ENCODE measurements around the gene PRKCQ. TPM values are rescaled to one million over a fixed set of nuclear protein-coding genes. Genes with fewer than 3 reads are reported as not detected.

The PRKCQ gene
- total and polyA plus RNA-seq, 2 of the 8 experiments (the other 6 are each of a cell fraction or from before 2014, with no cell fraction given), result 9.1 to 22.6 TPM

DNA sequence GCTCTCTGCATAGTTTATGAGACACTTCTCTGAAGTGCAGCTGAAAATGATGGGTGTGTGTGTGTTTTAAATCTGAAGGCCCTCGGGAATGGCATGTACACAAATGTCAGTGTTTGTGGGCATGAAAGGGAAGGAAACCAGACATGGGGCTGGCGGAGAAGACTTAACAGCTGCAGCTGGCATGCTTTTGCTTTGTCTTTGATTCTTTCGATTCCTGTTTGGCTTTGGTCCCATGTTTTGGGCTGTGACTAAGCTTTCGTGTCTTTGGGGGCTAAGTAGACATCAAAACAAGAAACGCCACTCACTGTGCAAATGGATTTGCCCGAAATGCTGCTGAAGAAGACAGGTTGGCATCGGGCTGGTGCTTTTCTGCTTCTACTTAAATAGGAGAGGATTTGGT lies 198.0 kb downstream of the PRKCQ start (continued):
- TF ChIP-seq BCL11A (IDR thresholded peaks at IDR 0.05; ENCODE audit: low read depth in 2 of 2, low read length in 2 of 2) (no peak), SIX5 (IDR thresholded peaks at IDR 0.05; ENCODE audit: low read depth, low read length) (no peak), NANOG (IDR thresholded peaks at IDR 0.05; ENCODE audit: insufficient read depth, low read depth, low read length, poor library complexity, severe bottlenecking) (no peak), EZH2 (IDR thresholded peaks at IDR 0.05; ENCODE audit: low read depth, low read length, severe bottlenecking) (no peak), TAF1 (IDR thresholded peaks at IDR 0.05; ENCODE audit: low read depth, low read length) (no peak), RFX5 (IDR thresholded peaks at IDR 0.05; ENCODE audit: borderline replicate concordance, low read depth, low read length) (no peak), HDAC2 (IDR thresholded peaks at IDR 0.05; ENCODE audit: borderline replicate concordance in 1 of 2, low read depth in 2 of 2, low read length in 2 of 2) (no peak), BRCA1 (IDR thresholded peaks at IDR 0.05; ENCODE audit: low read depth, low read length) (no peak)
- TF ChIP-seq, protein P1, sequence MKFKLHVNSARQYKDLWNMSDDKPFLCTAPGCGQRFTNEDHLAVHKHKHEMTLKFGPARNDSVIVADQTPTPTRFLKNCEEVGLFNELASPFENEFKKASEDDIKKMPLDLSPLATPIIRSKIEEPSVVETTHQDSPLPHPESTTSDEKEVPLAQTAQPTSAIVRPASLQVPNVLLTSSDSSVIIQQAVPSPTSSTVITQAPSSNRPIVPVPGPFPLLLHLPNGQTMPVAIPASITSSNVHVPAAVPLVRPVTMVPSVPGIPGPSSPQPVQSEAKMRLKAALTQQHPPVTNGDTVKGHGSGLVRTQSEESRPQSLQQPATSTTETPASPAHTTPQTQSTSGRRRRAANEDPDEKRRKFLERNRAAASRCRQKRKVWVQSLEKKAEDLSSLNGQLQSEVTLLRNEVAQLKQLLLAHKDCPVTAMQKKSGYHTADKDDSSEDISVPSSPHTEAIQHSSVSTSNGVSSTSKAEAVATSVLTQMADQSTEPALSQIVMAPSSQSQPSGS (IDR thresholded peaks at IDR 0.05; ENCODE audit: low read length), result no peak
- TF ChIP-seq, protein P2, sequence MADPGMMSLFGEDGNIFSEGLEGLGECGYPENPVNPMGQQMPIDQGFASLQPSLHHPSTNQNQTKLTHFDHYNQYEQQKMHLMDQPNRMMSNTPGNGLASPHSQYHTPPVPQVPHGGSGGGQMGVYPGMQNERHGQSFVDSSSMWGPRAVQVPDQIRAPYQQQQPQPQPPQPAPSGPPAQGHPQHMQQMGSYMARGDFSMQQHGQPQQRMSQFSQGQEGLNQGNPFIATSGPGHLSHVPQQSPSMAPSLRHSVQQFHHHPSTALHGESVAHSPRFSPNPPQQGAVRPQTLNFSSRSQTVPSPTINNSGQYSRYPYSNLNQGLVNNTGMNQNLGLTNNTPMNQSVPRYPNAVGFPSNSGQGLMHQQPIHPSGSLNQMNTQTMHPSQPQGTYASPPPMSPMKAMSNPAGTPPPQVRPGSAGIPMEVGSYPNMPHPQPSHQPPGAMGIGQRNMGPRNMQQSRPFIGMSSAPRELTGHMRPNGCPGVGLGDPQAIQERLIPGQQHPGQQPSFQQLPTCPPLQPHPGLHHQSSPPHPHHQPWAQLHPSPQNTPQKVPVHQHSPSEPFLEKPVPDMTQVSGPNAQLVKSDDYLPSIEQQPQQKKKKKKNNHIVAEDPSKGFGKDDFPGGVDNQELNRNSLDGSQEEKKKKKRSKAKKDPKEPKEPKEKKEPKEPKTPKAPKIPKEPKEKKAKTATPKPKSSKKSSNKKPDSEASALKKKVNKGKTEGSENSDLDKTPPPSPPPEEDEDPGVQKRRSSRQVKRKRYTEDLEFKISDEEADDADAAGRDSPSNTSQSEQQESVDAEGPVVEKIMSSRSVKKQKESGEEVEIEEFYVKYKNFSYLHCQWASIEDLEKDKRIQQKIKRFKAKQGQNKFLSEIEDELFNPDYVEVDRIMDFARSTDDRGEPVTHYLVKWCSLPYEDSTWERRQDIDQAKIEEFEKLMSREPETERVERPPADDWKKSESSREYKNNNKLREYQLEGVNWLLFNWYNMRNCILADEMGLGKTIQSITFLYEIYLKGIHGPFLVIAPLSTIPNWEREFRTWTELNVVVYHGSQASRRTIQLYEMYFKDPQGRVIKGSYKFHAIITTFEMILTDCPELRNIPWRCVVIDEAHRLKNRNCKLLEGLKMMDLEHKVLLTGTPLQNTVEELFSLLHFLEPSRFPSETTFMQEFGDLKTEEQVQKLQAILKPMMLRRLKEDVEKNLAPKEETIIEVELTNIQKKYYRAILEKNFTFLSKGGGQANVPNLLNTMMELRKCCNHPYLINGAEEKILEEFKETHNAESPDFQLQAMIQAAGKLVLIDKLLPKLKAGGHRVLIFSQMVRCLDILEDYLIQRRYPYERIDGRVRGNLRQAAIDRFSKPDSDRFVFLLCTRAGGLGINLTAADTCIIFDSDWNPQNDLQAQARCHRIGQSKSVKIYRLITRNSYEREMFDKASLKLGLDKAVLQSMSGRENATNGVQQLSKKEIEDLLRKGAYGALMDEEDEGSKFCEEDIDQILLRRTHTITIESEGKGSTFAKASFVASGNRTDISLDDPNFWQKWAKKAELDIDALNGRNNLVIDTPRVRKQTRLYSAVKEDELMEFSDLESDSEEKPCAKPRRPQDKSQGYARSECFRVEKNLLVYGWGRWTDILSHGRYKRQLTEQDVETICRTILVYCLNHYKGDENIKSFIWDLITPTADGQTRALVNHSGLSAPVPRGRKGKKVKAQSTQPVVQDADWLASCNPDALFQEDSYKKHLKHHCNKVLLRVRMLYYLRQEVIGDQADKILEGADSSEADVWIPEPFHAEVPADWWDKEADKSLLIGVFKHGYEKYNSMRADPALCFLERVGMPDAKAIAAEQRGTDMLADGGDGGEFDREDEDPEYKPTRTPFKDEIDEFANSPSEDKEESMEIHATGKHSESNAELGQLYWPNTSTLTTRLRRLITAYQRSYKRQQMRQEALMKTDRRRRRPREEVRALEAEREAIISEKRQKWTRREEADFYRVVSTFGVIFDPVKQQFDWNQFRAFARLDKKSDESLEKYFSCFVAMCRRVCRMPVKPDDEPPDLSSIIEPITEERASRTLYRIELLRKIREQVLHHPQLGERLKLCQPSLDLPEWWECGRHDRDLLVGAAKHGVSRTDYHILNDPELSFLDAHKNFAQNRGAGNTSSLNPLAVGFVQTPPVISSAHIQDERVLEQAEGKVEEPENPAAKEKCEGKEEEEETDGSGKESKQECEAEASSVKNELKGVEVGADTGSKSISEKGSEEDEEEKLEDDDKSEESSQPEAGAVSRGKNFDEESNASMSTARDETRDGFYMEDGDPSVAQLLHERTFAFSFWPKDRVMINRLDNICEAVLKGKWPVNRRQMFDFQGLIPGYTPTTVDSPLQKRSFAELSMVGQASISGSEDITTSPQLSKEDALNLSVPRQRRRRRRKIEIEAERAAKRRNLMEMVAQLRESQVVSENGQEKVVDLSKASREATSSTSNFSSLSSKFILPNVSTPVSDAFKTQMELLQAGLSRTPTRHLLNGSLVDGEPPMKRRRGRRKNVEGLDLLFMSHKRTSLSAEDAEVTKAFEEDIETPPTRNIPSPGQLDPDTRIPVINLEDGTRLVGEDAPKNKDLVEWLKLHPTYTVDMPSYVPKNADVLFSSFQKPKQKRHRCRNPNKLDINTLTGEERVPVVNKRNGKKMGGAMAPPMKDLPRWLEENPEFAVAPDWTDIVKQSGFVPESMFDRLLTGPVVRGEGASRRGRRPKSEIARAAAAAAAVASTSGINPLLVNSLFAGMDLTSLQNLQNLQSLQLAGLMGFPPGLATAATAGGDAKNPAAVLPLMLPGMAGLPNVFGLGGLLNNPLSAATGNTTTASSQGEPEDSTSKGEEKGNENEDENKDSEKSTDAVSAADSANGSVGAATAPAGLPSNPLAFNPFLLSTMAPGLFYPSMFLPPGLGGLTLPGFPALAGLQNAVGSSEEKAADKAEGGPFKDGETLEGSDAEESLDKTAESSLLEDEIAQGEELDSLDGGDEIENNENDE (IDR thresholded peaks at IDR 0.05; ENCODE audit: insufficient replicate concordance, low read length), result no peak
